ENCODE data around the gene MED27.

MED27 gene

DNA sequence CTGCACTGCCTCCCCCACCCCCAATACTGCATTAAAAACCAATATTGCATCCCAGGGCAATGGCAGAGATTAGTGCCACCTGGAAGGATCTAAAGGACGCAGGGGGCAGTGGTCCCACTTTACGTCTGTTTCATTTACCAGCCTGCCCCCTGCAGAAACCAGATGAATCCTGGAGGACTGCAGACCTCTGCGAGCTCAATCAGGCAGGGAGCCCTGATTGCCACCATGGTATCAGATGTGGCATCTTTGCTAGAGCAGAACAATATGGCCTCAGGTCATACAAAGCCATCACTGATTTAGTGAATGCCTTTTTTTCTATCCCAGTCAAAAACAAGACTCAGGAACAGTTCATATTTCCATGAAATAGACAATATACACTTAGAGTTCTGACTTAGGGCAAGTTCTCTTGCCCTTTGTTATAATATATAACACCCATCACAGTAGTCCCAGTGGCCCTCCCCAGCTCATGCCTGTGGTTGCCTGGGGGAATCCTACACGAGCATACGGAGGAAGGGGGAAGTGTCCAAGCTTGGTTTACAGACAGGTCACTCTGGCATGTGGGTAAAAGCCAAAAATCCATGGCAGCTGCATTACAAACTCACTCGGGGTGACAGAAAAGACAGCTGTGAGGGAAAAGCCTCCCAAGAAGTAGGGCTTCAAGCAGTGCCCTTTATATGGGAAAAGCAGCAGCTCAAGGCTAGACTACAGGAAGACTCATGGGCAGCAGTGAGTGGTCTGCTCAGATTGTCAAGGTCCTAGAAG is 85.1 kb downstream of the MED27 start:
- no peak for TF ChIP-seq Cebpa-rat (IDR thresholded peaks at IDR 0.05)
- Histone ChIP-seq H3K4me3 (no peak overlapping the region), H3K4me2 (no peak overlapping the region), H3K27me3 (no peaks in the 10 kb centered on the region), H3K9me3 (no peaks in the 10 kb centered on the region), H3K9ac (no peak overlapping the region), H3K4me1 (no peaks in the 10 kb centered on the region), H4K20me1 (peaks cover 22% of the 10 kb centered on the region; the same call in 1 of the 2 replicates), H3K36me3 (peaks cover 34% of the 10 kb centered on the region), H3K27ac (no peak overlapping the region)

DNA sequence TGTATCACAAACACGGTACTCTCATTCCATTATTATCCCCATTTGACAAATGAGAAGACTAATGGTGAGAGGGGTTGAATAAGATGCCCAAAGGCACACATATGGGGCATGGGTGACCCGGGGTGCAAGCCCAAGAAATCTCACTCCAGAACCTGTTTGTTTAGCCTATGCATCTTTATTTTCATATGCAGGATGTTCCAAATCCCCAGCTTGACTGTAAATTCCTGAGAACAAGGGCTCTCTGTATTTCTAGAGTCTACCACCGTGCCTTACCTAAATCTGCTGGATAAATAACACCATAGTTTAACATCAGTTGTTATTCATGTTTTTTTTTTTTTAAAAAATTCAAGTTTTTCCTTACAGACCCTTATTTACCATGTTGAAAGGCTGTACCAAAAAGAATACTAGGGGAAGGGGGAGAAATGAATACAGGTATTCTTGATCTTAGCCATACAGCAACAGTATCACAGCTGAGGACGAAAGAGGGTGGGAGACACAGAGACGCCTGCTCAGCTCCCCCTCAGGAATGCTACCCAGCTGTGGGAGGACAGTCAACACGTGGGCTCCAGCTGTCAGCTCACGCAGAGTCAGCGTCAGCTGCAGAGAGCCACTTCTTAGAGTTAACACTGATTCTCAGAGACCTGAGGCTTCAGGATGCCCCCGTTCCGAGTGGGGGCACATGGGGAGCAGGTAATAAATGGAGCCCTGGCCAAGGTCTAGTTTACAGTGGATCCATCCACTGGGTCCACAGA is 86.6 kb downstream of the MED27 start:
- Histone ChIP-seq H3K9me3 (no peaks in the 10 kb centered on the region), H3K4me1 (no peaks in the 10 kb centered on the region), H3K4me3 (no peak overlapping the region), H3K9ac (no peak overlapping the region), H3K27ac (no peak overlapping the region), H3K4me2 (no peak overlapping the region), H4K20me1 (peaks cover 22% of the 10 kb centered on the region; the same call in 1 of the 2 replicates), H3K27me3 (no peaks in the 10 kb centered on the region), H3K36me3 (peaks cover 34% of the 10 kb centered on the region)
- no peak for TF ChIP-seq Cebpa-rat (IDR thresholded peaks at IDR 0.05)

DNA sequence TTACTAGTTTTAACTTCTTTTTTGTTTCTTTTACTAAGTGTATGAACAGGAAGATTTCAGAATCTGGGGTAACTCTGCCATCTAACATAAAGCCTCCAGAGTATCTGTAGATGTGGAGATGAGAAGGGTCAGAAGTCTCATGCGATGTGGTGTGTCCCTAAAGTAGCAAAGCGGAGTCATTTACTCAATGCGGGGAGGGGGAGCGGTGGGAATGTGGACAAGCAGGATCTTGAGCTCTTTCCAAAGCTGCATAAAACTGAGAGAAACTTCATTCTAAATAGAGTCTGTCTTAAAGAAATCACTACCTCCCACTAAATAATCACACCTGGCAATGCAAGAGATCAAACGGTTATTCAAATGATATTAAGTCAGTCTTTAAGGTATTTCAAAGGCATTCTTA is 92.4 kb downstream of the MED27 start:
- no peak for TF ChIP-seq Cebpa-rat (IDR thresholded peaks at IDR 0.05)
- H3K27me3 ChIP-seq = no peaks in the 10 kb centered on the region
- H3K9ac ChIP-seq = no peak overlapping the region
- H4K20me1 ChIP-seq = peaks cover 16% of the 10 kb centered on the region; the same call in 1 of the 2 replicates
- H3K4me2 ChIP-seq = no peak overlapping the region
- H3K27ac ChIP-seq = no peak overlapping the region
- H3K4me1 ChIP-seq = peaks cover 13% of the 10 kb centered on the region
- H3K4me3 ChIP-seq = no peak overlapping the region
- H3K36me3 ChIP-seq = no peaks in the 10 kb centered on the region
- H3K9me3 ChIP-seq = no peaks in the 10 kb centered on the region

- Histone ChIP-seq H3K4me2 (no peak overlapping the region), H3K27ac (no peak overlapping the region), H3K27me3 (no peaks in the 10 kb centered on the region), H3K9ac (no peak overlapping the region), H3K4me3 (no peak overlapping the region), H3K36me3 (no peaks in the 10 kb centered on the region), H3K4me1 (peaks cover 19% of the 10 kb centered on the region), H4K20me1 (peaks cover 16% of the 10 kb centered on the region; the same call in 1 of the 2 replicates), H3K9me3 (no peaks in the 10 kb centered on the region)
- no peak for TF ChIP-seq Cebpa-rat (IDR thresholded peaks at IDR 0.05)
These were observed 93.1 kb downstream of the MED27 start for GRCh38 chr9:131986576-131986975.

DNA sequence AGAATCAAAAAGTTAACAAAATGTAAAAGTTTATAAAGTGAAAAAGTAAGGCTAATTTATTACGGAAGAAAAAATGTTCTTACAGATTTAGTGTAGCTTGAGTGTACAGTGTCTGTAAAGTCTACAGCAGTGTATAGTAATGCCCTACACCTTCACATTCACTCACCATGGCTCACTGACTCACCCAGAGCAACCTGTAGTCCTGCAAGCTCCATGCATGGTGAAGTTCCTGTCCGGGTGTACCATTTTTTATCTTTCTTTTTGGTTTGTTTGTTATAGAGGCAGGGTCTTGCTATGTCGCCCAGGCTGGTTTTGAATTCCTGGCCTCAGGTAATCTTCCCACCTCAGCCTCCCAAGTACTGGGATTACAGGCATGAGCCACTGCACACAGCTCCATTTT is 93.6 kb downstream of the MED27 start:
- Histone ChIP-seq H3K9me3 (no peaks in the 10 kb centered on the region), H3K4me2 (no peak overlapping the region), H3K4me3 (no peak overlapping the region), H3K27me3 (no peaks in the 10 kb centered on the region), H3K9ac (no peak overlapping the region), H3K27ac (no peak overlapping the region), H3K4me1 (peaks cover 24% of the 10 kb centered on the region), H3K36me3 (no peaks in the 10 kb centered on the region), H4K20me1 (peaks cover 15% of the 10 kb centered on the region; the same call in 1 of the 2 replicates)
- TF ChIP-seq Cebpa-rat (IDR thresholded peaks at IDR 0.05) = no peak

DNA sequence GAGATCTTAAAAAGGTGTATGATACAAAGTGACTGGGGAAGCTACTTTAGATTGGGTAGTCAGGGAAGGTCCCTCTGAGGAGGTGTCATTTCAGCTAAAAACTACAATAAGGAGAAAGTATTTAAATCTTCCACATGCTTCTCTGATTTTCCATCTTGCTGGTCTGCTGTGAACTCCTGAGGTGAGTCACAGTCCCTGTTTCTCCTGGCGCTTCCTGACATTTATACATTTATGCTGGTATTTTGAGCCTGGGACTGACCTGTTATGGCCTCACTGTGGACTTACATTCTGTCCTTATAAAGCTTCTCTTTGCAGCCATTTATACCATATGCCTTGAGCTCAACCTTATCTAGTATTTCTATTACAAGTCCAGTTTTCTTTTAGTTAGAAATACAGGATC is 95.1 kb downstream of the MED27 start:
- no peak for TF ChIP-seq Cebpa-rat (IDR thresholded peaks at IDR 0.05)

GRCh38 chr9:131982671-131983239 is 96.9 kb downstream of the MED27 start:
- H3K4me2 ChIP-seq = peak overlapping the region; percentile 75
- no peak for TF ChIP-seq Cebpa-rat (IDR thresholded peaks at IDR 0.05)

More for the DNA sequence above, 95.1 kb downstream of the MED27 start:
- Histone ChIP-seq H3K4me2 (no peak overlapping the region), H3K27ac (no peak overlapping the region), H3K4me1 (peaks cover 35% of the 10 kb centered on the region), H3K36me3 (no peaks in the 10 kb centered on the region), H3K27me3 (no peaks in the 10 kb centered on the region), H3K4me3 (no peak overlapping the region), H3K9me3 (no peaks in the 10 kb centered on the region), H3K9ac (no peak overlapping the region), H4K20me1 (0 out of 2 replicates have a peak, but pooled peaks cover under 1% of the 10 kb centered on the region)

DNA sequence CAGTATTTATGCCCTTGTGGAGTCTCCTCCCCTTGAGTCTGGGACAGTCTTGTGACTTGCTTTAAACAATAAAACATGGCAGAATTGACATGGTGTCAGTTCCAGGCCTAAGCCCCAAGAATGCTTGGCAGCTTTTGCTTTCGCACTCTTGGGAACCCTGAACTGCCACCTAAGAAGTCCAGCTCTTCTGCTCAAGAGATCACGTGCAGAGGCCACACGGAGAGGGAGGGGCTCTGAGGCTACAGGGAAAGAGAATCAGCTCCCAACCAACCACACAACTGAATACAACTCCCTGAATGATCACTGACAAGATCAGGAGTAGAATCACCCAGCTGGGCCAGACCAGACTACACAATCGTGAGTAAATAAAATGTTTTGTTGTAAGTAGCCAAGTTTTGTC is 97.6 kb downstream of the MED27 start:
- Histone ChIP-seq H3K4me1 (peaks cover 51% of the 10 kb centered on the region), H3K36me3 (no peaks in the 10 kb centered on the region), H3K4me3 (no peak overlapping the region), H3K27ac (peak overlapping the region; percentile 73; the same call in 1 of the 2 replicates), H3K27me3 (no peaks in the 10 kb centered on the region), H4K20me1 (no peaks in the 10 kb centered on the region), H3K4me2 (peak overlapping the region; percentile 75), H3K9me3 (no peaks in the 10 kb centered on the region), H3K9ac (no peak overlapping the region)
- no peak for TF ChIP-seq Cebpa-rat (IDR thresholded peaks at IDR 0.05)

More at GRCh38 chr9:131982671-131983239, 96.9 kb downstream of the MED27 start:
- no peaks in the 10 kb centered on the region for H3K9me3 ChIP-seq
- H3K9ac ChIP-seq = no peak overlapping the region
- H3K4me3 ChIP-seq = no peak overlapping the region
- H3K27me3 ChIP-seq = no peaks in the 10 kb centered on the region
- H3K27ac ChIP-seq = no peak overlapping the region
- no peaks in the 10 kb centered on the region for H3K36me3 ChIP-seq
- H3K4me1 ChIP-seq = peaks cover 44% of the 10 kb centered on the region
- H4K20me1 ChIP-seq = no peaks in the 10 kb centered on the region

DNA sequence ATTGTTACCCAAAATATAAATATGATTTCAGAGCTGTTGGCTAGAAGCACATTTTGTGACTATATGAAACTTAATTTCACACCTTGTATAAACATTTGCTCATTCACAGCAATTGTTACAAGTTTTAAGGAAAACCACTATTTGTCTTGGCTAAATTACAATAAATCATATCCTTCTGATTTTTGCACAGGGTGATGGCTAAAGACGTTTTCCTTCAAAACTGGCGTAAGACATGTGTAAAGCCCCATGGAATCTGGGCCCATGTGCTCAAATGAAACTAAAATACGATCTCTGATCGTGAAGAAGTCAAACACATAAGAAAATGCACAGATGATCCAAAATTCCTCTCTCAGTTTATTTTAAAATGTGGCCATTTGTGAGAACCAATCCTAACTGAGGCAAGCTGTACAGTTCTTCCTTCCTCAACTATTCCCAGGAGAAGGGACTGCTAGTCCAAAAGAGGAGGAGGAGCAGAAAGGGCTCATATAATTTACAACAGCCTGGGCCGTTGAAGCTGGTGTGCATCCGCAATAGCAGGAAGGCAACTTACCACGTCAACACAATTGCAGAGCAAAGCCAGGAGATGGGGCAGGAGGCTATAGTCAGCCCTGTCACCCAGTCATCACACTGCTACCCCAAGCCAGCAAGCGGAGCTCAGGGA is 98.4 kb downstream of the MED27 start:
- TF ChIP-seq Cebpa-rat (IDR thresholded peaks at IDR 0.05) = no peak
- peaks cover 60% of the 10 kb centered on the region for H3K4me1 ChIP-seq
- no peaks in the 10 kb centered on the region for H3K27me3 ChIP-seq
- no peaks in the 10 kb centered on the region for H3K9me3 ChIP-seq
- peak overlapping the region; percentile 9; the same call in 1 of the 2 replicates for H3K4me3 ChIP-seq
- H3K27ac ChIP-seq = peak overlapping the region; percentile 73
- peak overlapping the region; percentile 66 for H3K9ac ChIP-seq
- H4K20me1 ChIP-seq = no peaks in the 10 kb centered on the region
- peak overlapping the region; percentile 75 for H3K4me2 ChIP-seq
- H3K36me3 ChIP-seq = no peaks in the 10 kb centered on the region

All from BLaER1 (cell line).